Loucy (cell line): ENCODE data around the gene GSAP.
A peak's percentile ranks its signal among the peaks of the same experiment; 100 is the strongest.

Experiments
- H2AFZ ChIP-seq: fragments of 200-600 bp; sonication (generic); 2 replicates; pipeline ENCODE4 v1.6.0; 2016; ENCODE audit warnings: antibody characterized with exemption, mild to moderate bottlenecking, low read length, moderate library complexity
- H3F3A ChIP-seq: fragments of 200-600 bp; 2 replicates; pipeline ENCODE4 v1.6.0; 2016; ENCODE audit warnings: antibody characterized with exemption, low read depth, mild to moderate bottlenecking
- H3K27me3 ChIP-seq: fragments of 200-600 bp; sonication (generic); 2 replicates; pipeline ENCODE4 v1.6.1; 2014; ENCODE audit warnings: low read length, mild to moderate bottlenecking; ENCODE audit not compliant: insufficient read depth, poor library complexity, severe bottlenecking
- H3K36me3 ChIP-seq: fragments of 200-600 bp; sonication (generic); 2 replicates; pipeline ENCODE4 v1.6.1; 2016; ENCODE audit warnings: low read length; ENCODE audit not compliant: insufficient read depth
- H3K4me1 ChIP-seq: fragments of 200-600 bp; sonication (generic); 2 replicates; pipeline ENCODE4 v1.5.1; 2014; ENCODE audit warnings: low read length, mild to moderate bottlenecking; ENCODE audit not compliant: insufficient read depth, poor library complexity, severe bottlenecking
- H3K4me2 ChIP-seq: fragments of 200-600 bp; sonication (generic); 2 replicates; pipeline ENCODE4 v1.6.0; 2014; ENCODE audit warnings: antibody characterized with exemption, low read length, low read depth, mild to moderate bottlenecking; ENCODE audit not compliant: poor library complexity, severe bottlenecking
- H3K4me3 ChIP-seq: fragments of 200-600 bp; sonication (generic); 2 replicates; pipeline ENCODE4 v1.5.1; 2014; ENCODE audit warnings: low read length, mild to moderate bottlenecking, mixed read lengths; ENCODE audit not compliant: poor library complexity, severe bottlenecking
- H3K79me2 ChIP-seq: fragments of 200-600 bp; sonication (generic); 2 replicates; pipeline ENCODE4 v1.6.1; 2014; ENCODE audit warnings: low read length; ENCODE audit not compliant: insufficient read depth
- H3K9ac ChIP-seq: fragments of 200-600 bp; sonication (generic); 2 replicates; pipeline ENCODE4 v1.6.0; 2014; ENCODE audit warnings: mild to moderate bottlenecking, low read depth, low read length, moderate library complexity; ENCODE audit not compliant: poor library complexity, severe bottlenecking
- H3K9me2 ChIP-seq: fragments of 200-600 bp; sonication (generic); replicated peaks from 2 replicates; pipeline ENCODE4 v1.6.1; 2016; ENCODE audit warnings: low read depth, low read length, mixed read lengths
- H3K9me3 ChIP-seq: fragments of 200-600 bp; sonication (generic); 2 replicates; pipeline ENCODE4 v1.6.1; 2014; ENCODE audit warnings: mild to moderate bottlenecking, antibody characterized with exemption, low read length, low read depth; ENCODE audit not compliant: insufficient read depth
- H4K20me1 ChIP-seq: fragments of 200-600 bp; sonication (generic); 2 replicates; pipeline ENCODE4 v1.6.0; 2014; ENCODE audit warnings: antibody characterized with exemption, low read length, mild to moderate bottlenecking; ENCODE audit not compliant: insufficient read depth, poor library complexity, severe bottlenecking
- CTCF ChIP-seq: fragments of 200-600 bp; sonication (generic); conservative IDR thresholded peaks from 2 replicates; pipeline ENCODE4 v1.5.1; 2014; ENCODE audit warnings: mild to moderate bottlenecking, antibody characterized with exemption, low read length
- EZH2phosphoT487 ChIP-seq: fragments of 200-600 bp; IDR thresholded peaks from 2 replicates; pipeline ENCODE4 v1.6.1; 2018; ENCODE audit warnings: antibody characterized with exemption, mild to moderate bottlenecking, moderate library complexity, borderline replicate concordance

Gene GSAP

GRCh38 chr7:77461842-77462241, 45.7 kb upstream of the GSAP start:
- Histone ChIP-seq H3K27me3 (no peaks in the 10 kb centered on the region), H3K4me2 (no peak overlapping the region), H3K9me3 (no peaks in the 10 kb centered on the region), H3K4me1 (peaks cover 1% of the 10 kb centered on the region), H3K9me2 (no peaks in the 10 kb centered on the region), H4K20me1 (no peaks in the 10 kb centered on the region), H3K79me2 (no peaks in the 10 kb centered on the region), H3F3A (no peaks in the 10 kb centered on the region), H3K4me3 (no peak overlapping the region), H3K9ac (no peak overlapping the region), H3K36me3 (no peaks in the 10 kb centered on the region), H2AFZ (peak overlapping the region; percentile 18; the same call in 1 of the 2 replicates)
- TF ChIP-seq EZH2phosphoT487 (no peak), CTCF (no peak)

GRCh38 chr7:77461246-77461645, 45.1 kb upstream of the GSAP start:
- TF ChIP-seq EZH2phosphoT487, result no peak
- no peak overlapping the region for H3K4me3 ChIP-seq
- no peaks in the 10 kb centered on the region for H4K20me1 ChIP-seq
- H3F3A ChIP-seq, result no peaks in the 10 kb centered on the region
- no peak overlapping the region for H2AFZ ChIP-seq
- no peaks in the 10 kb centered on the region for H3K9me2 ChIP-seq
- no peaks in the 10 kb centered on the region for H3K27me3 ChIP-seq
- H3K79me2 ChIP-seq, result no peaks in the 10 kb centered on the region
- no peak overlapping the region for H3K4me2 ChIP-seq
- no peaks in the 10 kb centered on the region for H3K9me3 ChIP-seq
- no peaks in the 10 kb centered on the region for H3K36me3 ChIP-seq
- peaks cover 6% of the 10 kb centered on the region for H3K4me1 ChIP-seq
- H3K9ac ChIP-seq, result no peak overlapping the region

- no peak overlapping the region for H3K9ac ChIP-seq
Measured at GRCh38 chr7:77460057-77460486, 43.9 kb upstream of the GSAP start.

More at GRCh38 chr7:77460057-77460486, 43.9 kb upstream of the GSAP start:
- Histone ChIP-seq H3K4me1 (peaks cover 6% of the 10 kb centered on the region), H3K9me2 (no peaks in the 10 kb centered on the region), H3K79me2 (no peaks in the 10 kb centered on the region), H3F3A (no peaks in the 10 kb centered on the region), H3K4me2 (no peak overlapping the region), H3K36me3 (no peaks in the 10 kb centered on the region), H3K27me3 (no peaks in the 10 kb centered on the region), H4K20me1 (no peaks in the 10 kb centered on the region), H3K4me3 (no peak overlapping the region), H2AFZ (no peak overlapping the region), H3K9me3 (no peaks in the 10 kb centered on the region)
- no peak for TF ChIP-seq EZH2phosphoT487
- TF ChIP-seq CTCF, result peak; percentile 47
